Measurements from ENCODE around the gene HEXA.
"Not testable (repeated sequence)": the region's sequence is repeated elsewhere in the genome, so short reads cannot be mapped to it uniquely, and the experiment has no call there.

Gene HEXA

DNA sequence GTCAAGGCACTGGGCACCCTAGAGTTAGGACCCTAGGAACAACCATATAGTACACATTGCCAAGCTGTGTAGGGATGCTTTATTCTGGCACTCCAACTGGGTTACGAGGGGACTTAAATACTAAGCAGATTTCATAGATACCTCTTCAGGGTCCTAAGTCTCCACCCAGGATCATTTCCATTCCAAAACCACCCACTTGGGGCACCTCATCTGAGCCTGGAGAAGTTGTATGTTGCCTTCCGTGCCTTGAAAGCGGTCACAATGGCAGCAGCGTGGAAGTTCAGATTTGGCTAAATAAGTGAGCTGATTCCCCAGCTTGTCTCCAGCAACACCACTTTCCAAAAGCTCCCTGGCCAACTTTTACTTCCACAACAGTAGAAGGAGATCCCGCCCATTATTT, 26.9 kb upstream of the HEXA start:
- peaks cover 15% of the 10 kb centered on the region for H3K27me3 ChIP-seq (ENCODE audit: control insufficient read depth, insufficient read depth, low read length)
- no peak overlapping the region for H3K9ac ChIP-seq (ENCODE audit: low read depth, low read length)
- H3K36me3 ChIP-seq (ENCODE audit: control insufficient read depth, insufficient read depth, low read length) = no peaks in the 10 kb centered on the region
- H3K4me1 ChIP-seq (ENCODE audit: control insufficient read depth, insufficient read depth, low read length) = no peaks in the 10 kb centered on the region
- no peaks in the 10 kb centered on the region for H3K9me3 ChIP-seq (ENCODE audit: control insufficient read depth, insufficient read depth, low read length)
- no peak overlapping the region for H3K4me3 ChIP-seq (ENCODE audit: low read depth, low read length)

DNA sequence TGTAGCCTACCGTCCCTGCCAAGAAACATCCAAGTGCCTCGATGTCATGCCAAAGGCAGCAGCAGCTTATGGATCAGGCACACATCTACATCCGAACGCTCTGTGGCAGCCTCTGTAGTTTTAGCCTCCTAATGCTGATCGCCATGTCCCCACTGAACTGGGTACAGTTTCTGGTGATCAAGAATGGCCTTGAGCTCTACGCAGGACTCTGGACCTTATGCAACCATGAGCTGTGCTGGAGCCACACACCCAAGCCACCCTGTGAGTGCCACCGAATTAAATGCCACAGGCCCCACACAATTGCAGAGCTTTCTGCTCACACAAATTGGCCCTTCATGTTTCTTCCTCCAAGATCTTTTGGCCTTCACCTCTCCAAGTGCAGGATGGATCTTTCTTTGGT, 22.8 kb upstream of the HEXA start:
- peaks cover 5% of the 10 kb centered on the region for H3K27me3 ChIP-seq (ENCODE audit: control insufficient read depth, insufficient read depth, low read length)
- H3K4me1 ChIP-seq (ENCODE audit: control insufficient read depth, insufficient read depth, low read length) = no peaks in the 10 kb centered on the region
- no peaks in the 10 kb centered on the region for H3K36me3 ChIP-seq (ENCODE audit: control insufficient read depth, insufficient read depth, low read length)
- H3K9me3 ChIP-seq (ENCODE audit: control insufficient read depth, insufficient read depth, low read length) = no peaks in the 10 kb centered on the region
- H3K4me3 ChIP-seq (ENCODE audit: low read depth, low read length) = no peak overlapping the region
- no peak overlapping the region for H3K9ac ChIP-seq (ENCODE audit: low read depth, low read length)

DNA sequence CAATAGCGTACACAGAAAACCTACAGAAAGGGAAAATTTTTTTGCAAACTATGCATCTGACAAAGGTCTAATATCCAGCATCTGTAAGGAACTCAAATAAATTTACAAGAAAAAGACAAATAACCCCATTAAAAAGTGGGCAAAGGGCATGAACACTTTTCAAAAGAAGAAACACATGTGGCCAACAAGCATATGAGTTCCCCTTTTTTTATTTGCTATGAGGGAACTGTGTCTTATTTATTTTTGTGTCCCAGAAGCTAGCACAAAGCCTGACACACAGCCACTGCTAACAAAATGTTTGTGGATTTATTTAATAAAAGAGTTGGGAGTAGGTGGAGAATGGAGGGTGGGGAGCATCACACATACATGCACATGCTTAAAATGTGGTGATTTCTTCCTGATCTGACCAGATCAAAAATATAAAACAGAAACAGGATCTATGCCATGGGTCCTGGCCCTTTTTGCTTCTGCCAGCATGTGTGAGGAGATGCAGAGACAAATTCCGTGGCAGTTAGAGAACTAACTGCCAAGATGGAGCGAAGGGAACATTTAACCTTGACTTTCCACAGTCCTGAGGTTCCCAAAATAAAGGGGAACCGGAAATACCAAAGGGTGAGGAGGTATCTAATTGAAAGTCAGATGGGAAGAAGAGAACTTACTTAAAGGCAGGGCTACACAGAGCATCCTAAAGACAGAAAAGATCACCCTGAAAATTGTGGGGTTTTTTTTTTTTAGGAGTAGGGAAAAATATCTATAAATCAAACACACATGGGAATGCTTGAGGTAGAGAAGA, 22.2 kb upstream of the HEXA start, which contains the start of gene TMEM202:
Gene TMEM202 (plus strand): TSS at position 510 of the 793 bp plus-strand sequence. CDS start 22 bp downstream, at position 532.
- Histone ChIP-seq H3K9me3 (ENCODE audit: control insufficient read depth, insufficient read depth, low read length) (no peaks in the 10 kb centered on the region), H3K27me3 (ENCODE audit: control insufficient read depth, insufficient read depth, low read length) (peaks cover under 1% of the 10 kb centered on the region), H3K4me3 (ENCODE audit: low read depth, low read length) (no peak within 1 kb of the TSS), H3K36me3 (ENCODE audit: control insufficient read depth, insufficient read depth, low read length) (no peaks in the 10 kb centered on the region), H3K9ac (ENCODE audit: low read depth, low read length) (no peak within 1 kb of the TSS), H3K4me1 (ENCODE audit: control insufficient read depth, insufficient read depth, low read length) (no peaks in the 10 kb centered on the region)

DNA sequence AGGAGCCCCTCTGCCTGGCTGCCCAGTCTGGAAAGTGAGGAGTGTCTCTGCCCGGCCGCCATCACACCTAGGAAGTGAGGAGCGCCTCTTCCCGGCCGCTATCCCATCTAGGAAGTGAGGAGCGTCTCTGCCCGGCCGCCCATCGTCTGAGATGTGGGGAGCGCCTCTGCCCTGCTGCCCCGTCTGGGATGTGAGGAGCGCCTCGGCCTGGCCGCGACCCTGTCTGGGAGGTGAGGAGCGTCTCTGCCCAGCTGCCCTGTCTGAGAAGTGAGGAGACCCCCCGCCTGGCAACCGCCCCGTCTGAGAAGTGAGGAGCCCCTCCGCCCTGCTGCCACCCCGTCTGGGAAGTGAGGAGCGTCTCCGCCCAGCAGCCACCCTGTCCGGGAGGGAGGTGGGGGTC, 20.5 kb upstream of the HEXA start:
- H3K4me3 ChIP-seq (ENCODE audit: low read depth, low read length) = not testable (repeated sequence)

DNA sequence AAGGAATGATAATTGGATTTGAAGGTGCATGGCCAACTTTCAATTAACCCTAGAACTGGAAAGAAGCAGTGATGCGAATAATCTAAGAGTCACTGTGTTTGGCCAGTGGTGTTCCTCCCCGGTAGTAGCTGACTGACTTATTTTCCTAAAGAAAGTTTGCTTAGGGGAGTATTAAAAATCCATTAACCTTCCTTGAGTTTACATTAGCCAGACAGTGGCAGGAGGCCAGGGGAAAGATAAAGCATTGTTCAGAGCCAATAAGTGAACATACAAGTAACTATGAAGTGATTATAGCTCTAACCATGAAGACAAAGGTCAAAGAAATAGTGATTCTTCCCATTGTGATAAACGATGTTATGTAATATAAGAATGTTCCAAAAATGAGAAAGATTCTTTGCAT, 13.4 kb upstream of the HEXA start:
- Histone ChIP-seq H3K27me3 (ENCODE audit: control insufficient read depth, insufficient read depth, low read length) (peaks cover 14% of the 10 kb centered on the region), H3K36me3 (ENCODE audit: control insufficient read depth, insufficient read depth, low read length) (no peaks in the 10 kb centered on the region), H3K9ac (ENCODE audit: low read depth, low read length) (no peak overlapping the region), H3K4me1 (ENCODE audit: control insufficient read depth, insufficient read depth, low read length) (no peaks in the 10 kb centered on the region), H3K9me3 (ENCODE audit: control insufficient read depth, insufficient read depth, low read length) (no peaks in the 10 kb centered on the region), H3K4me3 (ENCODE audit: low read depth, low read length) (no peak overlapping the region)

More for the DNA sequence above, 20.5 kb upstream of the HEXA start:
- not testable (repeated sequence) for H3K9ac ChIP-seq (ENCODE audit: low read depth, low read length); H3K4me1 ChIP-seq (ENCODE audit: control insufficient read depth, insufficient read depth, low read length); H3K36me3 ChIP-seq (ENCODE audit: control insufficient read depth, insufficient read depth, low read length); H3K9me3 ChIP-seq (ENCODE audit: control insufficient read depth, insufficient read depth, low read length); H3K27me3 ChIP-seq (ENCODE audit: control insufficient read depth, insufficient read depth, low read length)

DNA sequence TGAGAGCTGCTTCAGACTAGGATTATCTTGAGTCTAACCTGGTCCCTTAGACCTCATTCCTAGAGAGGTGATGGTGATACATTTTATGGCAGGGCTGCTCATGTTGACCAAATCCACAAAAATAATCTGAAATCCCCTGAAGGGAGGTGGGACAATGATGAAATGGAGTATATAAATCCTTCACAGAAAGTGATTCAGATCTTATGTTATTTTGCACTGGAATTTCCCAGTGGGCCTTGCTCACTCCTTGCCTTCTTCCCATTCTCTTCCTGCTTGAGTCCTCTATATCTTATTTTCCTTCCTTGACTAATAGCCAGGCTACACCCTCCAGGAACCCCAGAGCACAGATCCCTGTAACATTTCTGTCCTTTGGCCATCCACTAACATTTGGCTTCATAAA, 11.9 kb upstream of the HEXA start:
- no peaks in the 10 kb centered on the region for H3K36me3 ChIP-seq (ENCODE audit: control insufficient read depth, insufficient read depth, low read length)
- H3K27me3 ChIP-seq (ENCODE audit: control insufficient read depth, insufficient read depth, low read length) = peaks cover 17% of the 10 kb centered on the region
- no peaks in the 10 kb centered on the region for H3K9me3 ChIP-seq (ENCODE audit: control insufficient read depth, insufficient read depth, low read length)

DNA sequence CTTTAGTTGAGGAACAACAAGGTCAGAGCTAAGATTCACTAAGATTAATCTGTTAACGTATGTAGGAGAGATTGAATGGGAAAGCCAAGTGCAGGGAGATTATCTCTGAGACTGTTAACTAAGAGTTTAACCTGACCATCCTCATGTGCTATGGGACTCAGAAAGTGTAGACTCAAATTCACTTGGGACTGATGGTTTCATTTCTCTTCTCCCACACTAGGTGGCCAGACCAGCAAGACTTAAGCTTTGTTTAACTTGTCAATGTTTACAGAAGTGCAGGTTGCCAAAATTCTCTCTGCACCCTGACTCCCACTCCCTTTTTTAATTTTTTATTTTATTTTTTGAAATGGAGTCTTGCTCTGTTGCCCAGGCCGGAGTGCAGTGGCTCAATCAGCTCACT, 6.3 kb upstream of the HEXA start:
- Histone ChIP-seq H3K9me3 (ENCODE audit: control insufficient read depth, insufficient read depth, low read length) (no peaks in the 10 kb centered on the region), H3K27me3 (ENCODE audit: control insufficient read depth, insufficient read depth, low read length) (peaks cover 9% of the 10 kb centered on the region), H3K9ac (ENCODE audit: low read depth, low read length) (no peak overlapping the region), H3K4me3 (ENCODE audit: low read depth, low read length) (no peak overlapping the region), H3K4me1 (ENCODE audit: control insufficient read depth, insufficient read depth, low read length) (no peaks in the 10 kb centered on the region), H3K36me3 (ENCODE audit: control insufficient read depth, insufficient read depth, low read length) (no peaks in the 10 kb centered on the region)

More for the DNA sequence above, 11.9 kb upstream of the HEXA start:
- H3K9ac ChIP-seq (ENCODE audit: low read depth, low read length) = no peak overlapping the region
- no peak overlapping the region for H3K4me3 ChIP-seq (ENCODE audit: low read depth, low read length)
- H3K4me1 ChIP-seq (ENCODE audit: control insufficient read depth, insufficient read depth, low read length) = no peaks in the 10 kb centered on the region

DNA sequence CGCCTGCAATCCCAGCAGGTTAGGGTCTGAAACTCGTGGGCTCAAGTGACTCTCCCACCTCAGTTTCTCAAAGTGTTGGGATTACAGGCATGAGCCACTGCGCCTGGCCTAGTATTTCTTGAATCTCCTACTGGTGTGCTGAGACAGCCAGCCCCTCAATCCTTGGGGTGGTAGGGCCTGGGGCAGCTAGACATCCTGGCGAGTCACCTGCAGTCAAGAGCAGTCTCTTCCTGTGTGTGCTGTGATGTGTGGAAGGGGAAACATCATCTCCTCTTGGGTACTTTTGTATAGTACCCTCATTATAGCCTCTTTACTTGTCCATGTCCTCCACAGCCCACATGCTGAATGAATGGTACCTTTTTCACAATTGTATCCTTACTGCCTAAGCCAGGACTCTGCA, 4.9 kb upstream of the HEXA start:
- H3K4me3 ChIP-seq (ENCODE audit: low read depth, low read length) = no peak overlapping the region
- no peaks in the 10 kb centered on the region for H3K9me3 ChIP-seq (ENCODE audit: control insufficient read depth, insufficient read depth, low read length)

DNA sequence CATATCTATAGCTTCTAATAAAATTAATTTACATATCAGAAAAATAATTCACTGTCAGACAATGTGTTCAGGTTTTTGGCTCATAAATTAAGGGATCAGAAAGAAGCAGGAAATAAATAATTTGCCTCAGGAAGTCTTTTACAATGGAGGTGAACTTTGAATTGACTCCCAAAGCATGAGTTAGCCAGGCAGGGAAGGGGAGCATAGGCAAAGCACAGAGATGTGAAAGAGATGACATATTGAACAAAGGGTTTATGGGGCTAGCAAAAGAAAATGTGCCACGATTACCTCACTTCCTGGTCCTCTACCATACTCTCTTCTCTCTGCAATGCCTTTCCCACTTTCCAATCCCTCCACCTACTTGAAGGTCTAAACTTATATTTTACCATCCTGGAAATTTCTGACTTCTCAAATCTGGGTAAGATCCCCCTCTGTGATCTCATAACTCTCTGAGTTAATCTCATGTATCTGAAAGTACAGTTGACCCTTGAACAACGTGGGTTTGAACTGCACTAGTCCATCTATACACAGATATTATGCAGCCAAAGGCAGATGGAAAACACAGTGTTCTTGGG, 4.1 kb upstream of the HEXA start:
- Histone ChIP-seq H3K4me1 (ENCODE audit: control insufficient read depth, insufficient read depth, low read length) (no peaks in the 10 kb centered on the region), H3K27me3 (ENCODE audit: control insufficient read depth, insufficient read depth, low read length) (peaks cover 3% of the 10 kb centered on the region), H3K9me3 (ENCODE audit: control insufficient read depth, insufficient read depth, low read length) (no peaks in the 10 kb centered on the region), H3K36me3 (ENCODE audit: control insufficient read depth, insufficient read depth, low read length) (no peaks in the 10 kb centered on the region), H3K4me3 (ENCODE audit: low read depth, low read length) (no peak overlapping the region), H3K9ac (ENCODE audit: low read depth, low read length) (no peak overlapping the region)

More for the DNA sequence above, 4.9 kb upstream of the HEXA start:
- no peaks in the 10 kb centered on the region for H3K36me3 ChIP-seq (ENCODE audit: control insufficient read depth, insufficient read depth, low read length)
- H3K27me3 ChIP-seq (ENCODE audit: control insufficient read depth, insufficient read depth, low read length) = peaks cover 9% of the 10 kb centered on the region
- no peaks in the 10 kb centered on the region for H3K4me1 ChIP-seq (ENCODE audit: control insufficient read depth, insufficient read depth, low read length)
- H3K9ac ChIP-seq (ENCODE audit: low read depth, low read length) = no peak overlapping the region

DNA sequence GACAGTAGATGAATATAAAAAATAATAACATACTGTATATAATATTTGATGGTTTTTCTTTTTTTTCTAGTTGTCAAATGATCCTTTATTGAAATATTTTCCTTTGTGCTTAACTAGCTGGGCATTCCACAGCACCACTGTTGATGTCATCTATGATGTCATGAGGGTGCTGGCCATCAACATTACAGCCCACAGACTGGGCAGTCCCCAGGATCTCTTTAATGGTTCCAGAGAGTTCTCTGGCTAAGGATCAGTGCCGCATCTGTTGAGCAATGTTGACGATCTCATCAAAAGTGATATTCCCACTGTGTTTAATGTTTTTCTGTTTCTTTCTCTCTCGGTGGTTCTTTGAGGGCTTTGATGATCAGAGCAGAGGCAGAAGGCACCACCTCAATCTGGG, 3.3 kb upstream of the HEXA start:
- not testable (repeated sequence) for H3K27me3 ChIP-seq (ENCODE audit: control insufficient read depth, insufficient read depth, low read length); H3K9me3 ChIP-seq (ENCODE audit: control insufficient read depth, insufficient read depth, low read length); H3K4me3 ChIP-seq (ENCODE audit: low read depth, low read length); H3K36me3 ChIP-seq (ENCODE audit: control insufficient read depth, insufficient read depth, low read length); H3K9ac ChIP-seq (ENCODE audit: low read depth, low read length); H3K4me1 ChIP-seq (ENCODE audit: control insufficient read depth, insufficient read depth, low read length)

DNA sequence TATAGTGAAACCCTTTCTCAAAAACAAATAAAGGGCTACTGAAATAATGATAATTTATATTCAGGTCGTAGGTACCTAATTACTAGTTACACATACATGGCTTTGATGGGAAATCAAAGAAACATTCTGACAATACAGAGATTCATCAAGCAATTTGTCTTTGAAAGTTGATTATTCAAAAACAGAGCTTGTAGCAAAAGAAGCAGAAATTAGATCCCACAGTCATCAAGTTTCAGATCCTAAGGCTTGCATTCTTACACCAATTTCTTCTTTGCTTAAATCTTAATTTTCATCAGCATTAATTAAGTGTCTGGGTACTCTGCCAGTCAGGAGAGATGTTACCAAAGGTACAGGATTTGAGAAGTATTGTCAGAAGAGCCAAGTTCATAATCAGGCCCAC, 1.5 kb upstream of the HEXA start:
- Histone ChIP-seq H3K9me3 (ENCODE audit: control insufficient read depth, insufficient read depth, low read length) (no peaks in the 10 kb centered on the region), H3K4me3 (ENCODE audit: low read depth, low read length) (no peak overlapping the region), H3K27me3 (ENCODE audit: control insufficient read depth, insufficient read depth, low read length) (no peaks in the 10 kb centered on the region), H3K9ac (ENCODE audit: low read depth, low read length) (no peak overlapping the region), H3K4me1 (ENCODE audit: control insufficient read depth, insufficient read depth, low read length) (no peaks in the 10 kb centered on the region), H3K36me3 (ENCODE audit: control insufficient read depth, insufficient read depth, low read length) (no peaks in the 10 kb centered on the region)

DNA sequence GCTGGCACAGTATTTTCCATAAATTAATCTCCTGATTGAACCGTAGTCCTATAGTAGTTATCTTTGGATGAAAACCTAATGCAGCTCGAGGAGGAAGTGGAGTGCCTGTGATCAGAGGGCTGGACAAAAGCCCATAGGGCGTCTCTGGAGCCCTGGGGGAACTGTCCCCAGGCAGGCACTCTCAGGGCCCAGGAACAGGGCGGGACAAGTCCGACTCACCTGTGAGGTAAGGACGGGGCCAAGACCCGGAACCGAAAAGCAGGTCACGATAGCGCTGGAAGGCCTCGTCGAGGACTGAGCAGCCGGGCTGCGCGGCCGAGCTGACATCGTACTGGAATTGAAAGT, 341 bp downstream of the HEXA start:
- Histone ChIP-seq H3K9ac (ENCODE audit: low read depth, low read length) (peak overlapping the region; percentile 91), H3K36me3 (ENCODE audit: control insufficient read depth, insufficient read depth, low read length) (no peaks in the 10 kb centered on the region), H3K9me3 (ENCODE audit: control insufficient read depth, insufficient read depth, low read length) (no peaks in the 10 kb centered on the region), H3K4me3 (ENCODE audit: low read depth, low read length) (peak overlapping the region; percentile 100), H3K4me1 (ENCODE audit: control insufficient read depth, insufficient read depth, low read length) (no peaks in the 10 kb centered on the region), H3K27me3 (ENCODE audit: control insufficient read depth, insufficient read depth, low read length) (no peaks in the 10 kb centered on the region)
